K562 (cell line): Measurements from ENCODE around the gene PPP1R3G.

Source experiments
- CTCF ChIP-seq, 3 experiments: IDR thresholded peaks in 2 of 3; conservative IDR thresholded peaks in 1 of 3; 2 replicates each; pipeline ENCODE4 v1.5.1; 2011 to 2012; ENCODE audit warnings: low read length in 3 of 3, mild to moderate bottlenecking in 3 of 3, control low read depth in 2 of 3, improper control_type of control experiment in 1 of 3, inconsistent platforms in 1 of 3, low read depth in 1 of 3, mixed read lengths in 1 of 3, moderate library complexity in 1 of 3; ENCODE audit not compliant: insufficient read depth in 2 of 3
- FOXM1 ChIP-seq, 2 experiments: fragments of 450-650 bp in 1 of 2; sonication (generic) in 1 of 2; formaldehyde crosslinking in 1 of 2; IDR thresholded peaks; 2 replicates each; pipeline versions ENCODE4 v1.6.1 to v1.9.0; 2017 to 2022; ENCODE audit warnings: low read depth in 2 of 2, mild to moderate bottlenecking in 2 of 2, missing genetic modification reagents in 1 of 2, moderate library complexity in 1 of 2
- HDGF ChIP-seq: fragments of 450-650 bp; IDR thresholded peaks from 2 replicates; pipeline ENCODE4 v1.6.1; 2016
- MXI1 ChIP-seq: IDR thresholded peaks from 2 replicates; pipeline ENCODE4 v1.6.1; 2011; ENCODE audit warnings: low read depth, mild to moderate bottlenecking, improper control_type of control experiment, low read length
- MYC ChIP-seq, 2 experiments: fragments of 250-450 bp in 1 of 2; sonication (Bioruptor Pico) in 1 of 2; IDR thresholded peaks; 2 replicates each; pipeline versions ENCODE4 v1.5.1 to v1.6.1; 2012 to 2021; ENCODE audit warnings: low read depth in 2 of 2, borderline replicate concordance in 1 of 2, improper control_type of control experiment in 1 of 2, low read length in 1 of 2, mild to moderate bottlenecking in 1 of 2, moderate library complexity in 1 of 2
- POU5F1 ChIP-seq: fragments of 150-350 bp; IDR thresholded peaks from 2 replicates; pipeline ENCODE4 v1.6.1; 2014; ENCODE audit warnings: borderline replicate concordance, low read length, low read depth, mild to moderate bottlenecking; ENCODE audit not compliant: partially characterized antibody
- TAF1 ChIP-seq: IDR thresholded peaks from 2 replicates; pipeline ENCODE4 v1.6.1; 2011; ENCODE audit warnings: mild to moderate bottlenecking, low read length, moderate library complexity; ENCODE audit not compliant: insufficient read depth, control insufficient read depth, severe bottlenecking; ENCODE audit errors: extremely low read depth
- ZNF140 ChIP-seq: fragments of 250-450 bp; sonication (Bioruptor Pico); IDR thresholded peaks from 2 replicates; pipeline ENCODE4 v1.8.0; 2021; ENCODE audit warnings: moderate library complexity, mild to moderate bottlenecking, inconsistent platforms
- ZNF316 ChIP-seq: fragments of 450-650 bp; IDR thresholded peaks from 2 replicates; pipeline ENCODE4 v1.6.1; 2016

GRCh38 chr6:5109436-5109835, 24.3 kb downstream of the PPP1R3G start:
- TF ChIP-seq POU5F1 (no peak), ZNF140 (CRISPR knock-in tag) (no peak), CTCF (IDR thresholded peaks at IDR 0.05 in 2 of 3, conservative IDR thresholded peaks at IDR 0.05 in 1 of 3; ENCODE audit: insufficient read depth in 2 of 3, low read depth in 1 of 3, low read length in 3 of 3) (no peak), FOXM1 (IDR thresholded peaks at IDR 0.05; ENCODE audit: low read depth) (no peak), FOXM1 (CRISPR knock-in tag; IDR thresholded peaks at IDR 0.05; ENCODE audit: low read depth) (no peak), HDGF (no peak), MXI1 (no peak), TAF1 (no peak), MYC (IDR thresholded peaks at IDR 0.05; ENCODE audit: low read depth, low read length) (no peak), MYC (CRISPR knock-in tag; IDR thresholded peaks at IDR 0.05; ENCODE audit: borderline replicate concordance, low read depth) (no peak), ZNF316 (no peak)
